HG02588 (cell line): ENCODE measurements around the gene RPL39.
"Not testable (repeated sequence)": the region's sequence is repeated elsewhere in the genome, so short reads cannot be mapped to it uniquely, and the experiment has no call there.

Experiments used
- ATAC-seq: cut with Tn5 transposase; IDR thresholded peaks from one replicate; pipeline ENCODE4 v1.9.1; 2021; ENCODE audit warnings: mild to moderate bottlenecking, moderate library complexity; ENCODE audit not compliant: unreplicated experiment

RPL39 gene

DNA sequence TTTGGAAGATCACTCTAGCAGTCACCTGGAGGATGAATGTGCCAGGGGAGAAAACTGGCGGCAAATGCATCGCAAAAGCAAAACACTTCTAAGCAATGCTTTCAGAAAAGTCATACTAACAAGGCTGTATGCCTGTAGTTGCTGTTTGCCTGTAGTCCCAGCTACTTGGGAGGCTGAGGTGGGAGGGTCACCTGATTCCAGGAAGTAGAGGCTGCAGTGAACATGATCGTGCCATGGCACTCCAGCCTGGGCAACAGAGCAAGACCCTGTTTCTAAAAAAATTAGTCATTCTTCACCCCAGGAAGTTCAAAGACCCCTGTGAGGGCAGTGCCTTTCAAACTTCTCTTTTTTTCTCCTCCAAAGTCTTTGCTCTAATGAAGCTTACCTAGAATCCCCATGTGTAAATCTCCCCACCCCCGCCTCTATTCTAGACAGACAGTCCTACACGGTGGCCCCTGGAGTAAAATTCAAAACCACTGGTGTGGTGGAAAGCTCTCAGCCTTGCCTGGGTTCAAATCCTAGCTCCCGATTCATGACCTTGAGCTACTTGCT, 27.5 kb downstream of the RPL39 start:
- no peak for ATAC-seq

GRCh38 chrX:119763181-119763580, 28.2 kb downstream of the RPL39 start:
- no peak for ATAC-seq

- no peak for ATAC-seq
Measured at GRCh38 chrX:119762718-119763117, 28.7 kb downstream of the RPL39 start.

DNA sequence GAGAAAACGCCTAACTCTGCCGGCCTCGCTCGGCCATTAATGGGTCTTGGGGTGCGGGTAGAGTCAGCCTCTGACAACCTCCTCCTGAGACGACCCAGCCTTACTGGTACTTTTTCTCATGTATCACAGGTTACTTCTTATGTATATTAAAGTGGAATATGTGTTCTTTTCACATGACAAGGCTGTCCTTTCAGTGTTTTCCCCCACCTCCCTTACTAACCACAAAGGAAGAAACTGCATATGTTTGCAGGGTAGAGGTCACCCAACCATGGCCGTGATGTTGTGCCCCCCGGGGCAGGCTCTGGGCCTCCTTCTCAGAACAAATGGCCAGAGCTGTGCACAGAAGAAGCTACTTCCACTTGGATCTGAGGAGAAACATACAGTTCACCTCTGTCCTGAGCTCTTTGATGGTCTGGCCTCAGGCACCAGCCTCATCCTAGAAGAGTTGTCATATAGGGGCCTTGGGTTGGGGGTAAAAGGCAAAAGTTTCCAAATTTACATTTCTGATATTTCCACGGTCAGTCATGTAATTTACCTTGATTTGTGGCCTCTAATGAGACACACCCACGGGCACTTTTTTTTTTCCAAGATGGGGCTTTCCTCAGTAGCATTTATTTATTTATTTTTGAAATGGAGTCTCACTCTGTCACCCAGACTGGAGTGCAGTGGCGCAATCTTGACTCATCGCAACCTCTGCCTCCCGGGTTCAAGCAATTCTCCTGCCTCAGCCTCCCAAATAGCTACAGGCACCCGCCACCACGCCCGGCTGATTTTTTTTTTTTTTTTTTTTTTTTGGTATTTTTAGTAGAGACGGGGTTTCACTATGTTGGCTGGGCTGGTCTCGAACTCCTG, 31.2 kb downstream of the RPL39 start:
- no peak for ATAC-seq

DNA sequence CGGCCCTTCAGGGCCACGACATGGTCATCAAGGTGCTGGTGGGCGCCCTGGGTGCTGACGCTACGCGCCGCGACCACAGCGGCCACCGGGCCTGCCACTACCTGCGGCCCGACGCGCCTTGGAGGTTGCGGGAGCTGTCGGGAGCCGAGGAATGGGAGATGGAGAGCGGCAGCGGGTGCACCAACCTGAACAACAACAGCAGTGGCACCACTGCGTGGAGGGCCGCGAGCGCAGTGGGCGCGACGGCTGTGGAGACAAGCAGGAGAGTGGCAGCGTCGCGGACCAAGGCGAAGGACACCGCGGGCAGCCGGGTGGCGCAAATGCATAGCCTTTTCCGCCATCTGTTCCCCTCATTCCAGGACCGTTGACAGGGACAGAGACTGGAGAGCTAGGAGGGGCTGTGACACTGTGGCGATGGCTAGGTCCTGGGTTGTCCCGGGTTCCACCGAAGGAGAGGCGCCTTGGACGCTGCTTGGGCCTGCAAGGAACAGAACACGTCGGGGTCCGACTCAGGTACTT, 32.1 kb downstream of the RPL39 start:
- ATAC-seq: no peak

GRCh38 chrX:119758731-119759247, 32.6 kb downstream of the RPL39 start:
- ATAC-seq: no peak

GRCh38 chrX:119757979-119758730, 33.3 kb downstream of the RPL39 start, which contains the start of gene SOWAHD:
Gene SOWAHD (plus strand): TSS chrX:119758588. CDS start chrX:119758668, 80 bp downstream.
- ATAC-seq: no peak

GRCh38 chrX:119757646-119757978, 33.8 kb downstream of the RPL39 start:
- ATAC-seq: no peak

DNA sequence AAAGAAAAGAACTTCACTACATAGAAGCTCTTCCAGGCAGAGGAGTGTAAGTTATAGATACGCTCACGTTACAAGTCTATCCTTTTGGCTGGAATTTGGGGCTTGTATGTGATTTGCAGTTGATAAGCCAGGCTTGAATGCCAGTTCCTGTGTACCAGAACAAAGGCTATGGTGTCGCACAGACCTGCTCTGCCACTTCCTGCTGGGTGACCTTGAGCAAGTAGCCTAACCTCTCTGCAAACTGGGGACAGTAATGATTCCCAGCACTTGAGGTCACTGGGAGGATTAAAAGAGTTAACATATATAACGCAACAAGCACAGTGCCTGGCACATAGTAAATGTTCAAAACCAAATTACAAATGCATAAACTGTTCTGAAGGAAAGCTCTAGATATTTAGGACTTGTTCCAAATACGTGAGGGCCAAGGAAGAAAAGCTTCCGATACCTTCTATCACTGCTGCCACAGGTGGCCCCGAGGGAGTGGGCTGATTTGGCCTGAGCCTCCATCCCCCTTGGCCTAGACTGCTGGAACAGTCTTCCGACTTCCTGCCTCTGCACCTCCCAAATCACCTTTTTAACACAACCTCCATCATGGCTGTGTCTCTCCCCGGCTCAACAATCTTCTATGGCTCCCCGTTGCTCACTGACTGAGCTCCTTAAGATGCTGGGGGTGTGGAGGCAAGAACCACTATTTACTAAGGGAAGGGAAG, 34.3 kb downstream of the RPL39 start:
- no peak for ATAC-seq

DNA sequence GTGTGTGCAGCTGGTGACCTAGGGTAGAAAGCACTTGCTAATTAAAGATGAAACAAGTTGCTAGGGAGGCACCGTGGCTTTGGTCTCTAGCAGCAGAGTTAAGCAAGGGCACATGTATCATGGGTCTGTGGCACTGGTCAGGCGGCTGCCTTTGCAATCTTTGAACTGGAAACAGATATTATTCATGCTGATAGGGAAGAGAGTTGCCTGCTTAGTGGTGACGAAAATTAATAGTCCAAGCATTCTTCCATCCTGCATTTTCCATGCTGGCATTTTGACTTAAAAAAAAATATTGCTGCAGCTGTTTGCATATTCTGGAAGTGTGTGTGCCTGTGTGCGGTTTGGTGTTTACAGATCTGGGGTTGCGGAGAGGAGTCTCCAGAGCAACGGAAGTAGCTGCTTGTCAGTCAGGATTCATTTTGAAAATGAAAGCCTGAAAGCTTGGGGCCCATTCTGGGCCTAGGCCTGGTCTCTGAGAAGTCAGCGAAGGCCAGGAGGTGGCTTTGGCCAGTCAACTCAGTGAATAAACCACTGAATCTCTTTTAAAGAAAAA, 35.4 kb downstream of the RPL39 start:
- ATAC-seq: peak; percentile 64

DNA sequence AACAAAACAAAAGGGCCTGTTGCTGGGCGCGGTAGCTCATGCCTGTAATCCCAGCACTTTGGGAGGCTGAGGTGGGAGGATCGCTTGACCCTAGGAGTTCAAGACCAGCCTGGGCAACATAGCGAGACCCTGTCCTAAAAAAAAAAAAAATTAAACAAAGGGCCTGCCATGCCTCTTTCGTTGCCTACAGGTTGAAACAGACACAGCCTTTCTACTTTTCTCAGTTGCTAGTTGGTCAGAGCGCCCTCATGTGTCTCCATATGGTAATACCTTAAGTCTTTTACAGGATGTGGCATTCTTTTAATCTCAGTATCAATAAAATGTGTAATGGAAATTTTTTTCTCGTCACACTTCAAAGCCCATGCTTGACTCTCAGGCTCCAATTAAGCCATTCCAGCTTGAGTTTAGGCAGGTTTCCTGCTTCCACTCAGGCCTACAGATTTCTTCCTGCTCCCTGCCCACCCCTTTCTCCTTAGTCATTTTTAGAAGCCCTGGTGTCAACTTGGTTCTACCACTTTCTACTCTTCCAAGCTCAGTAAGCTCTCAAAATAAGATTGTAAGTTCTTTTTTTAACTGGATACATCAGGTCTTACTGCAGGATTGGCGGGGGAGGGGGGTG, 37.7 kb downstream of the RPL39 start:
- ATAC-seq: no peak

DNA sequence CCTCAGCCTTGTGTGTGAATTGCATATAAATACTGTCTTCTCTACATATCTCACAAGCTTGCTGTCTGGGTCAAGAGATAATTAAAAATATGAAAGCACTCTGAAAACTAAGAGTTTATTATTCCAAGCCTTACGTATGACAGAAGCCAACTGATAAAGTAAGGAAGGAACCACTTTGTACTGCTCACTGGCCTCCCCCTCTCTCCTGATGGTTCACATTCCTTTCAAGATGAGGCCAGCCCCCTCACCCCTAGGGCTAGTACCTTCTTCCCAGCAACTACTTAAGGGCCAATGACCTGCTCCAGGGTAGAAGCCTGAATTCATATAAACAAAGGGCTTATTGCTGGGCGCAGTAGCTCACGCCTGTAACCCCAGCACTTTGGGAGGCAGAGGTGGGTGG, 38.4 kb downstream of the RPL39 start:
- no peak for ATAC-seq

DNA sequence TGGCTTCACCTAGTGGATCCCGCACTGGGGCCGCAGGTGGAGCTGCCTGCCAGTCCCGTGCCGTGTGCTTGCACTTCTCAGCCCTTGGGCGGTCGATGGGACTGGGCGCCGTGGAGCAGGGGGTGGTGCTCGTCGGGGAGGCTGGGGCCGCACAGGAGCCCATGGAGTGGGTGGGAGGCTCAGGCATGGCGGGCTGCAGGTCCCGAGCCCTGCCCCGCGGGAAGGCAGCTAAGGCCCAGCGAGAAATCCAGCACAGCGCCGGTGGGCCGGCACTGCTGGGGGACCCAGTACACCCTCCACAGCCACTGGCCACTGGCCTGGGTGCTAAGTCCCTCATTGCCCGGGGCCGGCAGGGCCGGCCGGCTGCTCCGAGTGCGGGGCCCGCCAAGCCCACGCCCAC, 40.7 kb downstream of the RPL39 start:
- not testable (repeated sequence) for ATAC-seq

DNA sequence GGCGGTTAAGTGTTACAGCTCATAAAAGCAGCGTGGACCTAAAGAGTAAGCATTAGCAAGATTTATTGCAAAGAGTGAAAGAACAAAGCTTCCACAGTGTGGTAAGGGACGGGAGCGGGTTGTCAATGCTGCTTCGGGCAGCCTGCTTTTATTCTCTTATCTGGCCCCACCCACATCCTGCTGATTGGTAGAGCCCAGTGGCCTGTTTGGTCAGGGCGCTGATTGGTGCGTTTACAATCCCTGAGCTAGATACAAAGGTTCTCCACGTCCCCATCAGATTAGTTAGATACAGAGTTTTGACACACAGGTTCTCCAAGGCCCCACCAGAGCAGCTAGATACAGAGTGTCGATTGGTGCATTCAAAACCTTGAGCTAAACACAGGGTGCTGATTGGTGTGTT, 41.3 kb downstream of the RPL39 start:
- not testable (repeated sequence) for ATAC-seq

- no peak for ATAC-seq
Measured at GRCh38 chrX:119745283-119745848, 46.1 kb downstream of the RPL39 start.

DNA sequence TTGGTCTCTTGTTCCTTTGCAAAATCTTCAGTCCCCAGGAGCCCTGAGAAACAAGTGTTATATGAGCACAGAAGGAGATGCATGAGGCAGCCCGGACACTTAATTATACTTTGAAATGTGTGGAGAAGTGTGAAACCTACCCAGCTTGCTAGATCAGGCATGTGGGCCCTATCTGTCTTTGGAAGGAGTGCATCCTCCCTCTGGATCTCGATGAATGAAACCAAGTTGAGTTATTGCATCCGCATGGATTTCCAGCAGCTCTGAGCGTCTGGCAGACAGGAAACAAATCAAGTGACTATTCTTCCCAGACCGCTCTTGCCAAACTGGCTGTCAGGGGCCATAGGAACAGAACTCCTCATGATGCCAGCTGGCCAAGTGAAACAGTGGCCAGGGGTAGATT, 52.7 kb downstream of the RPL39 start:
- ATAC-seq: no peak
